Neural crest cell (in vitro differentiated cells): ENCODE results near the gene EXT2. TPM values are rescaled to one million over a fixed set of nuclear protein-coding genes. Genes with fewer than 3 reads are reported as not detected.

Experiments used
- DNase-seq: peaks from one replicate; pipeline ENCODE4 v3.0.0; 2021; ENCODE audit warnings: low read depth, mixed read lengths, low spot score
- H3K27ac Mint-ChIP-seq: one replicate; pipeline ENCODE4 v1.8.0; 2021; ENCODE audit warnings: mild to moderate bottlenecking, mixed read lengths; ENCODE audit not compliant: unreplicated experiment
- H3K27me3 Mint-ChIP-seq: 2 replicates; pipeline ENCODE4 v1.8.0; 2021; ENCODE audit warnings: low read depth, mild to moderate bottlenecking, mixed read lengths
- H3K36me3 Mint-ChIP-seq: 2 replicates; pipeline ENCODE4 v1.8.0; 2021; ENCODE audit warnings: low read depth, mild to moderate bottlenecking, mixed read lengths
- H3K4me1 Mint-ChIP-seq: 2 replicates; pipeline ENCODE4 v1.8.0; 2021; ENCODE audit warnings: mixed read lengths
- H3K4me3 Mint-ChIP-seq: one replicate; pipeline ENCODE4 v1.8.0; 2021; ENCODE audit warnings: mild to moderate bottlenecking, mixed read lengths
- H3K9me3 Mint-ChIP-seq: 2 replicates; pipeline ENCODE4 v1.8.0; 2021; ENCODE audit warnings: mixed read lengths
- CTCF ChIP-seq: fragments of 200-600 bp; sonication (generic); conservative IDR thresholded peaks from 2 replicates; pipeline ENCODE4 v1.5.0; 2021; ENCODE audit warnings: antibody characterized with exemption, mild to moderate bottlenecking
- total RNA-seq: library from RNA; stranded (reverse); gene quantifications from 2 replicates; pipeline ENCODE4 v1.2.1, GENCODE V29; 2021

The EXT2 gene
- total RNA-seq, 1 donor from 2014 or later = 56.6 TPM

GRCh38 chr11:44275961-44276550, 180.6 kb downstream of the EXT2 start:
- peaks cover 1% of the 10 kb centered on the region for H3K4me1 Mint-ChIP-seq
- H3K4me3 Mint-ChIP-seq = no peak overlapping the region
- DNase-seq = no peak
- H3K36me3 Mint-ChIP-seq = peaks cover 4% of the 10 kb centered on the region
- H3K27me3 Mint-ChIP-seq = peaks cover 10% of the 10 kb centered on the region
- no peak overlapping the region for H3K27ac Mint-ChIP-seq
- no peak for TF ChIP-seq CTCF
- H3K9me3 Mint-ChIP-seq = peaks cover 2% of the 10 kb centered on the region

DNA sequence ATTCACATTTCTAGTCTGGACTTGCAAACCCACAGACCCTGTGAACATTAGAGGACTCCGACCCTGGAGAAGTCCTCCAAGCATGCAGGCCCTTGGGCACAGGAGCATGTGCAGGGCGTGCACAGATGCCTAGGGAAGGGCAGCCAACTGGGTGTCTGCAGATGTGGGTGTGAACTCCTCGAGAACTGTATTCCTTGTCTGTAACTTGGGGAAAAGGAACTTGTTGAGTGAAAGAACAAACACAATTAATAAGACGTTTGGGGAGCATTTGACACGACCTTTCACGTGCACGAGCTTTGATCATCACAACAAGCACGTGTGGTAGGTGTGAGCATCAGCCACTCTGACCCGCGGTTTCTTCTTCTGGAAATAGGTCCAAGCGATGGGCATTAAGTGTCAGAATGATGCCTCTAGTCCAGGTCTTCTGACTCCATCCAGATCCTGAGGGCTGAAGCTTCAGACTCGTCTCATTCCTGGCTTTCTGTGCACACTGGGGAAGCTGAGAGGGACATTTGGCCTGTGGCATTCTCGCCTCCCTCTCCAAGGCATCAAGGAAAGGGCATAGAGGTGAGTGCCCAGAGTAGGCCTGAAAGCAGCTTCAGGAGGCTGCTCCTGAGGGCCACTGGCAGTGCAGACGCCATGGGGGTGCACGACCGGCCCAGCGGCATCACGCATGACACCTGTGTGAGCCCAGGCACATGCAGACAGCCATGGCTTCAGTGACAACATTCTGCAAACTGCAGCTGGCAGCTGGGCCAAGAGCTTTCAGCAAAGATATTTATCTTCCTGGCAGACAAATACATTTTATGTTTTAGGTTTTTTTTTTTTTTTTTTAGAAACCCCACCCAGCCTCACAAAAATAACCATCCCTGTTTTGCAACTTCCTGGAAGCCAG, 182.0 kb downstream of the EXT2 start:
- peaks cover 4% of the 10 kb centered on the region for H3K36me3 Mint-ChIP-seq
- DNase-seq = no peak
- peaks cover 4% of the 10 kb centered on the region for H3K4me1 Mint-ChIP-seq
- H3K4me3 Mint-ChIP-seq = no peak overlapping the region
- H3K27ac Mint-ChIP-seq = no peak overlapping the region
- no peak for TF ChIP-seq CTCF
- peaks cover 15% of the 10 kb centered on the region for H3K27me3 Mint-ChIP-seq
- peaks cover 2% of the 10 kb centered on the region for H3K9me3 Mint-ChIP-seq

DNA sequence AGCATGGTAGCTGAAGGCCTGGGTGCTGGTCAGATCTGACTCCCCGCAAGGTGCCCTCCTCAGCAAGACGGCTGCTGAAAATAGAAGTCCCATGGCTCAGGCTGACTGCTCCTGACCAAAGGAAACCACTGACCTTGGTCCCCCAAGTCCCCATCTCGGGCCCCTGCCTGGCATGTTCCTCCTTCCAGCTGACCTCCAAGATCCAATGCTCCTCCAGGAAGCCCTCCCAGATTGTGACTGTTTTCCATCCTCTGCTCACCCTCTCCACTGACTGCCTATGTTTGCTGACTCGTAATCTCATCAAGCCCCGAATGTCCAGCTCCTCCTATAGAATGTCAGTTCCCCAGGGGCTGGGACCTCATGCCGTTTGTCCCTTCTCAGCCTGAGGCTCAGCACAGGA, 184.0 kb downstream of the EXT2 start:
- H3K9me3 Mint-ChIP-seq = no peaks in the 10 kb centered on the region
- H3K27ac Mint-ChIP-seq = no peak overlapping the region
- no peaks in the 10 kb centered on the region for H3K36me3 Mint-ChIP-seq
- H3K27me3 Mint-ChIP-seq = peaks cover 15% of the 10 kb centered on the region
- peaks cover 4% of the 10 kb centered on the region for H3K4me1 Mint-ChIP-seq
- H3K4me3 Mint-ChIP-seq = no peak overlapping the region
- TF ChIP-seq CTCF = no peak
- DNase-seq = no peak

DNA sequence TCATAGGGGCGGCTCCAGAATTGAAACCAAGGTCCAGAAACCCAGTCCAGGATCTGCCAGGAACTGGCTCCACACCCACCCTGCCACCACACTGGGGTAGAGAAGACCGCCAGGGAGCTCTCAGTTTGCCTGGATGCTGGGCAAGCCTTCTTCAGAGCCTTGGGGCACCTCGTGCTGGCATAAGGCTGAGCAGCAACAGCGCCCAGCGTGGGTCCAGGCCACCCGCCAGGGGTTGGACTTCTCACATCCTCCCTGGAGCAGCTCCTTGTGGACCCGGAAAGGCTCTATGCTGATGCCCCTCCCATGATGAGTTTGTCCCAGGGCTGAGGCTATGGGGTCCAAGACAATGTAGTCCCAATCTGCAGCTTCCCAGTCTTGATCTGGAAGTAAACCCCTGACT, 184.8 kb downstream of the EXT2 start:
- H3K27ac Mint-ChIP-seq = no peak overlapping the region
- H3K4me3 Mint-ChIP-seq = no peak overlapping the region
- H3K4me1 Mint-ChIP-seq = peaks cover 4% of the 10 kb centered on the region
- H3K36me3 Mint-ChIP-seq = no peaks in the 10 kb centered on the region
- H3K9me3 Mint-ChIP-seq = no peaks in the 10 kb centered on the region
- no peak for TF ChIP-seq CTCF
- no peak for DNase-seq
- peaks cover 15% of the 10 kb centered on the region for H3K27me3 Mint-ChIP-seq

- H3K4me3 Mint-ChIP-seq = no peak overlapping the region
- H3K9me3 Mint-ChIP-seq = no peaks in the 10 kb centered on the region
- H3K36me3 Mint-ChIP-seq = no peaks in the 10 kb centered on the region
- TF ChIP-seq CTCF = no peak
- H3K27me3 Mint-ChIP-seq = peaks cover 16% of the 10 kb centered on the region
- H3K27ac Mint-ChIP-seq = no peak overlapping the region
- peaks cover 5% of the 10 kb centered on the region for H3K4me1 Mint-ChIP-seq
- no peak for DNase-seq
Observed at GRCh38 chr11:44281151-44281550, 185.7 kb downstream of the EXT2 start.
